H1 (cell line): Measurements from ENCODE around the gene EDN1. TPM values are rescaled to one million over a fixed set of nuclear protein-coding genes. Genes with fewer than 3 reads are reported as not detected.

Experiments used
- CTBP2 ChIP-seq: IDR thresholded peaks from 2 replicates; pipeline ENCODE4 v1.7.0; 2011; ENCODE audit warnings: borderline replicate concordance, mild to moderate bottlenecking, moderate library complexity, mixed read lengths, low read length; ENCODE audit not compliant: insufficient read depth, insufficient read length
- HDAC6 ChIP-seq: IDR thresholded peaks from one replicate; pipeline ENCODE4 v1.7.1; 2012; ENCODE audit warnings: low read depth, mild to moderate bottlenecking, inconsistent platforms, low read length, moderate library complexity
- JUND ChIP-seq: IDR thresholded peaks from 2 replicates; pipeline ENCODE4 v1.6.1; 2011; ENCODE audit warnings: mild to moderate bottlenecking, improper control_type of control experiment, low read length
- KDM1A ChIP-seq: fragments of 200-600, 300-600 bp; sonication (generic); IDR thresholded peaks from 2 replicates; pipeline ENCODE4 v1.7.1; 2016; ENCODE audit warnings: mild to moderate bottlenecking, low read length, borderline replicate concordance
- MAFK ChIP-seq: IDR thresholded peaks from 2 replicates; pipeline ENCODE4 v1.6.1; 2012; ENCODE audit warnings: low read depth, mild to moderate bottlenecking, improper control_type of control experiment, low read length
- NANOG ChIP-seq: IDR thresholded peaks from 2 replicates; pipeline ENCODE4 v1.6.1; 2011; ENCODE audit warnings: low read length, low read depth, mild to moderate bottlenecking, inconsistent platforms; ENCODE audit not compliant: insufficient read depth, poor library complexity, severe bottlenecking
- POLR2A ChIP-seq, 2 experiments: IDR thresholded peaks; 1 replicate in 1 of 2; 2 replicates in 1 of 2; pipeline ENCODE4 v1.6.1; 2011; ENCODE audit warnings: low read depth in 2 of 2, low read length in 2 of 2, mild to moderate bottlenecking in 2 of 2; ENCODE audit errors: control extremely low read depth in 1 of 2
- POLR2AphosphoS5 ChIP-seq: IDR thresholded peaks from 2 replicates; pipeline ENCODE4 v1.6.1; 2011; ENCODE audit warnings: low read depth, low read length
- TAF1 ChIP-seq: IDR thresholded peaks from 2 replicates; pipeline ENCODE4 v1.6.1; 2011; ENCODE audit warnings: mild to moderate bottlenecking, low read depth, low read length
- TCF12 ChIP-seq: IDR thresholded peaks from 2 replicates; pipeline ENCODE4 v1.6.1; 2011; ENCODE audit warnings: low read depth, mild to moderate bottlenecking, low read length
- polyA plus RNA-seq, 7 experiments: library from polyadenylated mRNA; depleted of rRNA in 3 of 7; stranded (reverse) in 5 of 7; unstranded in 2 of 7; fragments of >200 nt in 5 of 7; fragments of 200-250 nt in 2 of 7; gene quantifications; 1 replicate in 5 of 7; 2 replicates in 1 of 7; 4 replicates in 1 of 7; pipeline versions ENCODE4 v1.2.1 to v1.2.3, GENCODE V29; 2011 to 2013; ENCODE audit warnings: missing spikeins in 2 of 7, mixed read lengths in 2 of 7
- total RNA-seq: library from RNA; stranded (reverse); fragmentation: NEBNext Ultra II Directional; extraction: Animal tissue kit (Norgen Biotek cat#: 25700); gene quantifications from 2 replicates; pipeline ENCODE4 v1.2.1, GENCODE V29; 2021
- TF ChIP-seq, protein P1 (sequence below): fragments of 300-600 bp; sonication (generic); IDR thresholded peaks from 2 replicates; pipeline ENCODE4 v1.7.1; 2012; ENCODE audit warnings: low read length, moderate library complexity, mild to moderate bottlenecking, inconsistent platforms; ENCODE audit not compliant: insufficient replicate concordance

EDN1 gene
- total and polyA plus RNA-seq, 2 of the 8 experiments (the other 6 are each of a cell fraction or from before 2014, with no cell fraction given), result 0.23 to 1.1 TPM

DNA sequence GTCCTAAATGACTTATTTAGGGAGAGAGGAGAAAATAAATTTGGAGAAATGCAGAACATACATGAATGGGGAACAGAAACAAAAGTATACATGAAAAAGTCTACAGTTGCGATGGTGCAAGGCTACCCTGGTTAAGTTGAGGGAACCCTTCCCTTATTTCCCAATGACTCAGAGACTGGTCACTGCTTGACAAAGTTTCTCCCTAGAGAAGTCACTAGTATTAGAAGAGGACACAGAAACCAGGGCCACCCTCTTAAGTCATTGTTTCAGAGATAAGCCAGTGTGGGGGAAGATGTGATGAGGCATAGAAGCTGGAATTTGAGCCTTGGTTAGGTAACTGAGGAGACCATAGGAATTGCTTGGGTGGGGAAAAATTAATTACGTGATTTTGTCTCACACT is 24.4 kb upstream of the EDN1 start (continued):
- TF ChIP-seq, protein P1, sequence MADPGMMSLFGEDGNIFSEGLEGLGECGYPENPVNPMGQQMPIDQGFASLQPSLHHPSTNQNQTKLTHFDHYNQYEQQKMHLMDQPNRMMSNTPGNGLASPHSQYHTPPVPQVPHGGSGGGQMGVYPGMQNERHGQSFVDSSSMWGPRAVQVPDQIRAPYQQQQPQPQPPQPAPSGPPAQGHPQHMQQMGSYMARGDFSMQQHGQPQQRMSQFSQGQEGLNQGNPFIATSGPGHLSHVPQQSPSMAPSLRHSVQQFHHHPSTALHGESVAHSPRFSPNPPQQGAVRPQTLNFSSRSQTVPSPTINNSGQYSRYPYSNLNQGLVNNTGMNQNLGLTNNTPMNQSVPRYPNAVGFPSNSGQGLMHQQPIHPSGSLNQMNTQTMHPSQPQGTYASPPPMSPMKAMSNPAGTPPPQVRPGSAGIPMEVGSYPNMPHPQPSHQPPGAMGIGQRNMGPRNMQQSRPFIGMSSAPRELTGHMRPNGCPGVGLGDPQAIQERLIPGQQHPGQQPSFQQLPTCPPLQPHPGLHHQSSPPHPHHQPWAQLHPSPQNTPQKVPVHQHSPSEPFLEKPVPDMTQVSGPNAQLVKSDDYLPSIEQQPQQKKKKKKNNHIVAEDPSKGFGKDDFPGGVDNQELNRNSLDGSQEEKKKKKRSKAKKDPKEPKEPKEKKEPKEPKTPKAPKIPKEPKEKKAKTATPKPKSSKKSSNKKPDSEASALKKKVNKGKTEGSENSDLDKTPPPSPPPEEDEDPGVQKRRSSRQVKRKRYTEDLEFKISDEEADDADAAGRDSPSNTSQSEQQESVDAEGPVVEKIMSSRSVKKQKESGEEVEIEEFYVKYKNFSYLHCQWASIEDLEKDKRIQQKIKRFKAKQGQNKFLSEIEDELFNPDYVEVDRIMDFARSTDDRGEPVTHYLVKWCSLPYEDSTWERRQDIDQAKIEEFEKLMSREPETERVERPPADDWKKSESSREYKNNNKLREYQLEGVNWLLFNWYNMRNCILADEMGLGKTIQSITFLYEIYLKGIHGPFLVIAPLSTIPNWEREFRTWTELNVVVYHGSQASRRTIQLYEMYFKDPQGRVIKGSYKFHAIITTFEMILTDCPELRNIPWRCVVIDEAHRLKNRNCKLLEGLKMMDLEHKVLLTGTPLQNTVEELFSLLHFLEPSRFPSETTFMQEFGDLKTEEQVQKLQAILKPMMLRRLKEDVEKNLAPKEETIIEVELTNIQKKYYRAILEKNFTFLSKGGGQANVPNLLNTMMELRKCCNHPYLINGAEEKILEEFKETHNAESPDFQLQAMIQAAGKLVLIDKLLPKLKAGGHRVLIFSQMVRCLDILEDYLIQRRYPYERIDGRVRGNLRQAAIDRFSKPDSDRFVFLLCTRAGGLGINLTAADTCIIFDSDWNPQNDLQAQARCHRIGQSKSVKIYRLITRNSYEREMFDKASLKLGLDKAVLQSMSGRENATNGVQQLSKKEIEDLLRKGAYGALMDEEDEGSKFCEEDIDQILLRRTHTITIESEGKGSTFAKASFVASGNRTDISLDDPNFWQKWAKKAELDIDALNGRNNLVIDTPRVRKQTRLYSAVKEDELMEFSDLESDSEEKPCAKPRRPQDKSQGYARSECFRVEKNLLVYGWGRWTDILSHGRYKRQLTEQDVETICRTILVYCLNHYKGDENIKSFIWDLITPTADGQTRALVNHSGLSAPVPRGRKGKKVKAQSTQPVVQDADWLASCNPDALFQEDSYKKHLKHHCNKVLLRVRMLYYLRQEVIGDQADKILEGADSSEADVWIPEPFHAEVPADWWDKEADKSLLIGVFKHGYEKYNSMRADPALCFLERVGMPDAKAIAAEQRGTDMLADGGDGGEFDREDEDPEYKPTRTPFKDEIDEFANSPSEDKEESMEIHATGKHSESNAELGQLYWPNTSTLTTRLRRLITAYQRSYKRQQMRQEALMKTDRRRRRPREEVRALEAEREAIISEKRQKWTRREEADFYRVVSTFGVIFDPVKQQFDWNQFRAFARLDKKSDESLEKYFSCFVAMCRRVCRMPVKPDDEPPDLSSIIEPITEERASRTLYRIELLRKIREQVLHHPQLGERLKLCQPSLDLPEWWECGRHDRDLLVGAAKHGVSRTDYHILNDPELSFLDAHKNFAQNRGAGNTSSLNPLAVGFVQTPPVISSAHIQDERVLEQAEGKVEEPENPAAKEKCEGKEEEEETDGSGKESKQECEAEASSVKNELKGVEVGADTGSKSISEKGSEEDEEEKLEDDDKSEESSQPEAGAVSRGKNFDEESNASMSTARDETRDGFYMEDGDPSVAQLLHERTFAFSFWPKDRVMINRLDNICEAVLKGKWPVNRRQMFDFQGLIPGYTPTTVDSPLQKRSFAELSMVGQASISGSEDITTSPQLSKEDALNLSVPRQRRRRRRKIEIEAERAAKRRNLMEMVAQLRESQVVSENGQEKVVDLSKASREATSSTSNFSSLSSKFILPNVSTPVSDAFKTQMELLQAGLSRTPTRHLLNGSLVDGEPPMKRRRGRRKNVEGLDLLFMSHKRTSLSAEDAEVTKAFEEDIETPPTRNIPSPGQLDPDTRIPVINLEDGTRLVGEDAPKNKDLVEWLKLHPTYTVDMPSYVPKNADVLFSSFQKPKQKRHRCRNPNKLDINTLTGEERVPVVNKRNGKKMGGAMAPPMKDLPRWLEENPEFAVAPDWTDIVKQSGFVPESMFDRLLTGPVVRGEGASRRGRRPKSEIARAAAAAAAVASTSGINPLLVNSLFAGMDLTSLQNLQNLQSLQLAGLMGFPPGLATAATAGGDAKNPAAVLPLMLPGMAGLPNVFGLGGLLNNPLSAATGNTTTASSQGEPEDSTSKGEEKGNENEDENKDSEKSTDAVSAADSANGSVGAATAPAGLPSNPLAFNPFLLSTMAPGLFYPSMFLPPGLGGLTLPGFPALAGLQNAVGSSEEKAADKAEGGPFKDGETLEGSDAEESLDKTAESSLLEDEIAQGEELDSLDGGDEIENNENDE, result no peak
- TF ChIP-seq TAF1, result no peak
- TF ChIP-seq HDAC6, result no peak
- TF ChIP-seq CTBP2, result no peak
- no peak for TF ChIP-seq MAFK
- no peak for TF ChIP-seq JUND
- no peak for TF ChIP-seq POLR2AphosphoS5
- TF ChIP-seq NANOG, result no peak
- TF ChIP-seq POLR2A (IDR thresholded peaks at IDR 0.05; ENCODE audit: control extremely low read depth in 1 of 2, low read depth in 2 of 2, low read length in 2 of 2), result no peak
- no peak for TF ChIP-seq KDM1A
- TF ChIP-seq TCF12, result no peak
